T-helper 22 cell (primary cell): ENCODE results near the gene KCNJ5.
A peak's percentile ranks its signal among the peaks of the same experiment; 100 is the strongest.

Experiments used
- DNase-seq: peaks from one replicate; pipeline ENCODE4 v3.0.0-alpha.2; 2020; ENCODE audit warnings: low read depth

The KCNJ5 gene

GRCh38 chr11:128890543-128891368, at the start of gene KCNJ5:
TSS of gene KCNJ5 (plus strand) at chr11:128891356. CDS start at chr11:128911274, 19,918 bp downstream.
- no peak for DNase-seq

DNA sequence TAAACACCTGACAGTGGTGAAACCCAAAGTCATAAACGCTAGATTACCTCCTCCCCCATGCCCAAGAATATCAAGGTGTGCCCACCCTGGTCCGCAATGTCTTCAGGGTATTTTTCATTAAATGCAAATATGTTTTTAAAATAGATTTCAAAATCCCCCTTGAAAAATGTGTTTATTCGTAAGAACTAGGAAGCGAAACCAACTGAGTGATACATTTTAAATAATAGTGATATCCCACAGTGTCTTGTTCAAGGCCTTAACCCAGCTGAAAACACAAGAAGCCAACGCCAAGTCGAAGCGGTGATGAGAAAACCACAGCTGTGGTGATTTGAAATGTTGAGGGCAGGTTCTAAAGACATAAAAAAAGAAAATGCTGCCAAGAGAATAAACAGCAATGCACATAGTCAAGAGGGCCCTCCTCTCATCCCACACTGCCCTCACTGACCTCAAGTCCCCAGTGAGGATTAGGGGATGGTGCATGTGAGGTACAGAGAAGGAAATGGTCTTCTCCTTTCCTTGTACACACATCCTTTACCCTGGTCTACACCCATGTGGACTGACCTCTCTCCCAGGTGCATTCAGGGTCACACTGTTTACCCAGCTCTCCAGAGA, 49.6 kb upstream of the KCNJ5 start:
- DNase-seq, result no peak

GRCh38 chr11:128843198-128843785, 47.9 kb upstream of the KCNJ5 start:
- no peak for DNase-seq

DNA sequence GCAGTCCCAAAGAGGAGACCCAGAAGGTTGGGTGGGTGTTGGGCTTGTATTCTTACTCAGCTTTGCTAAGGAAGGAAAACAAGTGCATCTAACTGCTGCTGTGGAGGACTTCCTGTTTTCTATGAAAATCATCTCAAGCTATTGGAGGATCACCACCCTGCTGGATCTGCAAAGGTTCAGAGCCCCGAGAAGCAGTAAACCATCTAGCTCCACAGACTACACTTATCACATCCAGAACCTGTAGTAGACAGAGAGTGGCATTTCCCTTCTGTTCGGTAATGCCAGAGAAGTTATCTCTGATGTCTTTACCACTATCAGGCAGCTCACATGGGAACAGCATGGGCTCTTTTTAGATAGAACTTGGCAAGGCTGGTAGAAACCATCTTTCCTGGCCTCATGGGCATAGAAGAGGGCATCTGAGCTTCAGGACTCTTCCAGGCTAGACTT, 45.8 kb upstream of the KCNJ5 start:
- DNase-seq, result no peak

DNA sequence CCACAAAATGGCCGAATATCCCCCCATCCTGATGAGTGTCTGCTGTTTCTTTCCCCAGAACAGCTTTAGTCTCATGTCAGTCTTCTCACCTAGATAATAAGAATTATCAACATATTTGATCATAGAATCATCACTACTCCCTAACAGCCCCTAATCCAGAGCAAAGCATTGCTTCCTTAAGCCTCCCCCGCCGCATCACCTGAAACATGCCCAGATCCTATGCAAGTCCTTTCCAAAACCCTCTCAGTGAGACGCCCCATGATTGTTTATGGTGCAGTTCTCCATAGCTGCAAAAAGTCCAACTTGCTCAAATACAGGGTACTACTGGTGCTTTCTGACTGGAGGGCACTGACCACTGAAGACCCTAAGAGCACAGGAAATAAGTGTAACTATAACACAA, 44.2 kb upstream of the KCNJ5 start:
- no peak for DNase-seq

- DNase-seq, result peak; percentile 21
Measured at GRCh38 chr11:128848815-128849455, 42.2 kb upstream of the KCNJ5 start.

DNA sequence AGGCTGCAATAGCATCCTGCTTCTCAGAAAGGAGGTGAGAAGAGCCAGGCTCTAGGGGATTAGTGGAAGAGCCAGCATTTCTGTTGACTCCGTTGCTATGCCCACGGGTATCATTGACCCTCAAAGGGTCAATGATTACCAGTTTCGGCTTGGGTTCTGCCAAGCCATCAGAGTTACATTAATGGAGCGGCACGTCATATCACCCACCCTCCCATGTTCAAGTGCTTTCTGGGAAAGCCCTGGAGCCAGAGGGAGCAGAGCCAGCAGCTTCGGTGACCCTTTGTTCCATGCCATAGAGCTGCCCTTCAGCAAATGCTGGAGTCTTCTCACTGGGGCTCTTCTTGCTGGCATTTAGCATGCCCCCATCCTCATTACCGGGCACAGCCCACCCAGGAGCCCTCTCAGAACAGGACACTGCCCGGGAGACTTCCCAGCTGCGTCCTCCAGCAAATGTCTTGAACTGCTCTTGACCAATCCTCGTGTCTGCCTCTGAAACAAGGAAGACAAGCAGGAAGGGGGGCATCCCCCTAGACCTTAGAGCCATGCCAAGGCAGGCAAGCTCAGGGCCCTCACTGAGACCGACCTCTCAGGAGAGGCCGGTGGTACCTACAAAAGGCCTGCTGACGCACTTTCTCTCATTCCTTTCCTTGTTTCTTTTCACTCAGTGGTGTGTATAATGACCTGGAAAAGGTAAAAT, 38.7 kb upstream of the KCNJ5 start:
- DNase-seq, result no peak

GRCh38 chr11:128853559-128853958, 37.6 kb upstream of the KCNJ5 start:
- no peak for DNase-seq

GRCh38 chr11:128854841-128855240, 36.3 kb upstream of the KCNJ5 start:
- no peak for DNase-seq

DNA sequence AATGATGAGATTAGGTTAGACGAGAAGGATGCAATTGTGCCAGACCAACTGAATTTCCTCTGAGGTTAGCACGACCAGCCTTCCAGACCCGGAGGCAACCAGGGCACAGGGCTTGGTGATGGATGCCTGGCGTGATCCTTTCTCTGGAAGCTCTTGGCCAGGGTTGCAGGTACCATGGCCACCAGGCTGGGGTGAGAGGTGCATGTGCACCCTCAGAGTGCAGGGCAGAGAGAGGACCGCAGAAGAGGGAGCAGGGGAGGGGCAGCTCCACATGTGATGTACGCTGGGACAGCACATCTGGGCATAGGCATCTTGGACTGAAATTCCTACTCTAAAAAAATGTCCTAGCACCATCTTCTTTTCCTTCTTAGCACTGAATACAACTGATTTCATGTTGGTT, 34.9 kb upstream of the KCNJ5 start:
- no peak for DNase-seq

DNA sequence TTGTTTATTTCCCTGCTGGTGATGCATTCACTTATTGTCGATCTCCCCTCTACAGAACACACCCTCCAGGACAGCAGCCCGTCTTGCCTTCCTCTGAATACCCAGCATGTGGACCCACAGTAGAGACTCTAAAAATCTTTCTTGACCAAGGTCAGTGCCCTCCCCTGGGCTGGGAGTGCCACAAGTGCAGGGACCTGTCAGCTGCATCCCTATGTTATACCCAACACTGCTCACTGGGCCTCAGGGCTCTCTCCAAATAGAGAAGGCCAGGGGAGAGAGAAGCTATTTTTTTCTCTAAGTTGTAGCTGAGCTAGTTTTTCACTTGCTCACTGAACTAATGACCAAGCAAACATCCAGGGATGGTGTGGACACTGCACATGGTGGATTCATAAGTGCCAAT, 33.8 kb upstream of the KCNJ5 start:
- no peak for DNase-seq

GRCh38 chr11:128859563-128860441, 31.4 kb upstream of the KCNJ5 start:
- DNase-seq, result peak; percentile 47

- DNase-seq, result no peak
Measured at GRCh38 chr11:128860571-128861361, 30.4 kb upstream of the KCNJ5 start.

- DNase-seq, result no peak
Measured at GRCh38 chr11:128862406-128862805, 28.8 kb upstream of the KCNJ5 start.

DNA sequence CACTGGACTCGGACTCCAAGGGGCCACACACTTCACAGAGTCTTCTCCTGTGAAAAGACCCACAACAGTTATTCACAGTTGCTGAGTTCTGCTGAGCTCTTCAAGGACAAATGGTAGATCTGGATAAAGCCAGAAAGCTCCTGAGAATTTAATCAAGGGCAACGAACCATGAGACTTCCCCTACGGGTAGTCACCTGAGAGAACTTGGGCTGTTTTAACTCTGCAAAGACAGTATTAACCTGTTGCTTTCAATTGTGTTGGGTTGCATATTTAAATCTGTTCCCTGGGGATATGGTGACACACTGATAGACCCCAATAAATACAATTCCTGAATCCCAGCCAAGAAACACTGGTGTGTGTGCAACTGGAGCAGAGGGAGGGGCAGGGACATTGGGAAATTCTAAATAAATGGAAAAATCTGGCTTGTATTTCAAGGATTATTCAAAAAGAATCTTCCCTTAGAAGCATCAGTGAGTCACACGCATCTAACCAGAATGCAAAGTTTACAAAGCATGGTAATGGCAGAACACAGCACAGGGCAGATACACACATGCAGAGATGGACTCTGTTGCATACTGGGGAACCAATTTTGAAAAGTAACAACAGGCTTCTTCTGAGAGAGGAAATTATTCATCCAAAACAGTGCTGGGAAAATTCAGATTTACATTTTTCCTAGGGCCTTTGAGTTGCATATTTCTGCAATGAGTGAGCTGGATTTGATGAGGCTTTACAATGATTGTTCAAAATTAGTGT, 28.1 kb upstream of the KCNJ5 start:
- DNase-seq, result no peak

DNA sequence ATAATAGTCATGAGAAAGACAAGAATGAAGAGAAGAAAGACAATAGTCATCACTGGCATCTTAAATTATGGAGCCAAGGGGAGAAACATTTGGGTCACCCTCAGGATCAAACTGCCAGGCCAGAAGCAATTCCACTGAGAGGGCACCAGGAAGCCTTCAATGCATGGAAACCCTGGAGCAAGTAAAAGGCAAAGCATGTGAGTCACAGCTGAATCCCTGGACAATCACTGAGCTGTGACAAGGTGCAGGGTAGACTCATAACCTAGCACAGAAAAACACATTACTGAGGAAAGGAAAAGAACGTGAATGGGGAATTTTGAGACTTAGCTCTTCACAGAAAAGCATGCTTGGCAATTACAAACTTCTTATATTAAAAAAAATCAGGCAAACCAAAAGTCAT, 25.7 kb upstream of the KCNJ5 start:
- no peak for DNase-seq

DNA sequence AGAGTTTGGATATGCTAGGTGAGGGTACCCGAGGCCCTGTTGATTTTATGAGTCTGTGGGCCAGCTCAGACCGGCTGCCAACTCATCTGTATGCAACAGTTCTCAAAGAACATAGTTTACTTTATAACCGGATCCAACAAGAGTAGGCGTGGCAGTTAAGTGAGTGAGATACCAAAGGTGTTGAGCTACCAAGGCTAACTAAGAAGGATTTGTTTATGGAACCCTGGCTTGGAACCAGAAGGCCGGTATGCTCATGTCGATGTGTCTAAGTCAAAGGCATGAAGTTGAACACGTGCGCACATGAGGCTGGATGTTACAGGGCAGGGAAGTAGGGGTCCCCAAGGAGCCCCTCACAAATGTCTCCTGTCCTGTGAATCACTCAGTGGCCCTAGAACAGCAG, 23.9 kb upstream of the KCNJ5 start, which contains the start of gene KCNJ1:
KCNJ1 (minus strand) TSS at position 20 of the 400 bp plus-strand sequence. CDS start 27,053 bp downstream, outside the sequence.
- no peak for DNase-seq

DNA sequence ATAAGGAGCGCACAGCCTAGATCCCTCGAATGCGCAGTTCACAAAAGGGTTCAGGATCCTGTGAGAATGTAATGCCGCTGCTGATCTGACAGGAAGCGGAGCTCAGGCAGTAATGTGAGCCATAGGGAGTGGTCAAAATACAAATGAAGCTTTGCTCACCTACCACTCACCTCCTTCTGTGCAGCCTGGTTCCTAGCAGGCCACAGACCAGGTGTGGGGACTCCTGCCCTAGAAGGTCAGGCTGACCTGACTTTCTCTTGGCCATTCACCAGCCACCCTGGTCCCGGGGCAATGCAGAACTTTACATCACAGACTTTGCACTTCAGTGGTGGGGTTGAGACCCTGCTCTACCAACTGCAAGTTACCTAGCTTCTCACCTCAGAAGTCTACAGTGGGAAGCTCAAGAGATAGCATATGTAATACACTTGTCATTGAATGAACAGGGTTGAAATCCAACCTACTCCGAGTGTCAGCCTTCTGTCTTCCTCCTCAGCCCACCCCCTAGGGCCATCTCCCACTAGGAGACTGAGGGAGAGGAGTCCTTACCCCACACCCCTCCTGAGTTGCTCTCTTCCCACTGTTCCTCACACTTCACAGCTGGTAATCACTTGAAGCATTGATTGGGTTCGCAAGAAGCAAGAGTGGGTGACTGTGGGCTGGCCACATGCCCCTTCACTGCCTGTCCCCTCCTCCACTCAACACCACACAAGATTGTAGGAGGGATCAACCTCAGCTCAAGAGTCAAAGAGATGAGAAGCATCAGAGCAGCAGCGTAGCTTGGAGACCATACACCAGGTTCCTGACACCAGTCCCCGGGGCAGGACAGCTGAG, 22.1 kb upstream of the KCNJ5 start:
- no peak for DNase-seq
